Measurements from ENCODE around the gene TOR3A. TPM values are rescaled to one million over a fixed set of nuclear protein-coding genes. Genes with fewer than 3 reads are reported as not detected.

Gene TOR3A
- total RNA-seq, 1 donor from 2014 or later, result 24.3 TPM

GRCh38 chr1:179145521-179145920, 63.7 kb downstream of the TOR3A start:
- no peak overlapping the region for H3K4me3 ChIP-seq
- no peaks in the 10 kb centered on the region for H3K36me3 ChIP-seq
- ATAC-seq (no peak), DNase-seq (no peak)
- TF ChIP-seq CTCF (IDR thresholded peaks at IDR 0.05), result no peak
- no peaks in the 10 kb centered on the region for H3K27me3 ChIP-seq (ENCODE audit: low read depth)
- peaks cover 25% of the 10 kb centered on the region for H3K4me1 ChIP-seq
- H3K9me3 ChIP-seq, result no peaks in the 10 kb centered on the region
- H3K27ac ChIP-seq, result no peak overlapping the region
- intact Hi-C loops (cut with DNase I), result no loop called here

Other genes with a start within 250 kb of the TOR3A start
- 12.3 TPM for gene ANGPTL1, start 211.0 kb upstream of the TOR3A start, total RNA-seq
- 38.2 TPM for gene FAM20B, start 56.2 kb upstream of the TOR3A start, total RNA-seq
- 27.0 TPM for gene ABL2, start 147.6 kb downstream of the TOR3A start, total RNA-seq
- 104 TPM for gene SOAT1, start 211.7 kb downstream of the TOR3A start, total RNA-seq

All from lower lobe of right lung (tissue), 2 donors.